ENCODE measurements around the gene PLCD1. TPM values are rescaled to one million over a fixed set of nuclear protein-coding genes. Genes with fewer than 3 reads are reported as not detected.

The PLCD1 gene
- total and polyA plus RNA-seq, 2 of the 13 experiments (the other 11 are each of a cell fraction or from before 2014, with no cell fraction given), result 10.1 to 12.4 TPM

- no peak for TF ChIP-seq NRL (CRISPR knock-in tag; IDR thresholded peaks at IDR 0.05; ENCODE audit: borderline replicate concordance)
Measured at GRCh38 chr3:38028621-38029361, 651 bp downstream of the PLCD1 start (continued).

GRCh38 chr3:38027466-38028465 is 1.7 kb downstream of the PLCD1 start:
- in situ Hi-C loops (cut with HindIII; ENCODE audit: extremely low pct_ligation_motif_present, low pct_unique_long_range_greater_than_20kb), result no loop called here

More at GRCh38 chr3:38027466-38028465, 1.7 kb downstream of the PLCD1 start:
- ATAC-seq (no peak), FAIRE-seq (no peak), DNase-seq (ENCODE audit: low spot score) (no peak)
- BruUV-seq (replicated peaks), result no TSS peak
- no peak overlapping the region for H3K27ac ChIP-seq (ENCODE audit: extremely low read length, insufficient read depth, low read length)
- ChIA-PET POLR2A (no interaction called here), CTCF (ENCODE audit: low intra/inter-chr PET ratio, low total read pairs) (no interaction called here)
- intact Hi-C loops (cut with micrococcal nuclease; ENCODE audit: unreplicated experiment), result no loop called here
- H3K79me2 ChIP-seq (ENCODE audit: insufficient read depth, low read length), result no peaks in the 10 kb centered on the region
- no peak overlapping the region; the same call in 1 of the 2 replicates for H3K4me2 ChIP-seq (ENCODE audit: low read depth, low read length)
- H3K36me3 ChIP-seq (replicated peaks in 1 of 2; ENCODE audit: control insufficient read depth in 1 of 2, insufficient read depth in 2 of 2, low read length in 2 of 2), result no peaks in the 10 kb centered on the region
- TF ChIP-seq ZNF704 (CRISPR knock-in tag; IDR thresholded peaks at IDR 0.05; ENCODE audit: borderline replicate concordance) (no peak), ZMYM3 (CRISPR knock-in tag; IDR thresholded peaks at IDR 0.05) (no peak), PAXIP1 (CRISPR knock-in tag; conservative IDR thresholded peaks at IDR 0.05) (no peak), ZNF841 (CRISPR knock-in tag; IDR thresholded peaks at IDR 0.05; ENCODE audit: borderline replicate concordance) (no peak)
- no peaks in the 10 kb centered on the region for H3K9me3 ChIP-seq (ENCODE audit: low read length)
- no peaks in the 10 kb centered on the region for H4K20me1 ChIP-seq (ENCODE audit: insufficient read depth, low read length)
- H2AFZ ChIP-seq (ENCODE audit: low read length), result no peak overlapping the region
- WGBS (ENCODE audit: low lambda C conversion rate), result 74% methylated on average over 4 of the region's 6 CpGs
- no peak overlapping the region for H3K9ac ChIP-seq (ENCODE audit: insufficient read depth, low read depth, low read length)
- H3K4me1 ChIP-seq (ENCODE audit: insufficient read depth, low read length), result peaks cover 42% of the 10 kb centered on the region
- H3K4me3 ChIP-seq (replicated peaks in 1 of 3; ENCODE audit: insufficient read depth in 1 of 3, low read depth in 2 of 3, low read length in 3 of 3), result no peak overlapping the region
- peaks cover 13 to 33% of the 10 kb centered on the region in 2 experiments for H3K27me3 ChIP-seq (ENCODE audit: control insufficient read depth in 1 of 2, insufficient read depth in 2 of 2, low read length in 2 of 2)

Measured in HepG2 (cell line).